Body of pancreas (tissue), 4 donors: ENCODE results near the gene GRID2IP. TPM values are rescaled to one million over a fixed set of nuclear protein-coding genes. Genes with fewer than 3 reads are reported as not detected.
"Not testable (repeated sequence)": the region's sequence is repeated elsewhere in the genome, so short reads cannot be mapped to it uniquely, and the experiment has no call there.

ENCODE experiments used
- ATAC-seq: fragments of 150-250 bp; one replicate; pipeline ENCODE4 v1.9.1; 2016
- DNase-seq, 4 donors: peaks; one replicate each; pipeline ENCODE4 v3.0.0-alpha.2; 2019
- H3K27ac ChIP-seq, 4 donors: fragments of 200-600 bp; sonication (generic); 1 replicate in 3 of 4; 2 replicates in 1 of 4; pipeline versions ENCODE4 v1.5.1 to v1.6.1; 2016 to 2019; ENCODE audit warnings: mild to moderate bottlenecking in 1 of 4, mixed read lengths in 1 of 4, moderate library complexity in 1 of 4
- H3K27me3 ChIP-seq, 2 donors: fragments of 200-600 bp; sonication (generic); one replicate each; pipeline ENCODE4 v1.6.0; 2016; ENCODE audit warnings: mild to moderate bottlenecking in 1 of 2
- H3K36me3 ChIP-seq, 2 donors: fragments of 200-600 bp; sonication (generic); replicated peaks in 1 of 2; 2 replicates each; pipeline ENCODE4 v1.5.1; 2016; ENCODE audit warnings: low read depth in 2 of 2; ENCODE audit not compliant: insufficient read depth in 1 of 2
- H3K4me1 ChIP-seq: fragments of 200-600 bp; sonication (generic); one replicate; pipeline ENCODE4 v1.6.0; 2016
- H3K4me3 ChIP-seq, 2 donors: fragments of 200-600 bp; sonication (generic); 1 replicate in 1 of 2; 2 replicates in 1 of 2; pipeline ENCODE4 v1.5.1; 2016 to 2019
- H3K9me3 ChIP-seq, 3 donors: fragments of 200-600 bp; sonication (generic); 1 replicate in 2 of 3; 2 replicates in 1 of 3; pipeline ENCODE4 v1.5.1; 2016
- CTCF ChIP-seq, 7 experiments: fragments of 450-650 bp in 4 of 7; fragments of 200-600 bp in 3 of 7; sonication (generic) in 3 of 7; IDR thresholded peaks; one replicate each; pipeline ENCODE4 v1.5.1; 2016 to 2019; ENCODE audit warnings: antibody characterized with exemption in 7 of 7
- POLR2A ChIP-seq, 3 donors: fragments of 450-650 bp; IDR thresholded peaks; one replicate each; pipeline ENCODE4 v1.6.1; 2016; ENCODE audit warnings: antibody characterized with exemption in 3 of 3, mild to moderate bottlenecking in 2 of 3
- WGBS, 2 donors: methylation state at CpG; one replicate each; pipeline ENCODE4 v1.1.5; 2017; 5-methylcytosine and 5-hydroxymethylcytosine counted together
- intact Hi-C: fragments of 100-400 bp; cut with DNase I; formaldehyde crosslinking; loops from one replicate; pipeline ENCODE4 v1.15.1; 2023
- total RNA-seq, 2 donors: library from RNA; depleted of rRNA; stranded (reverse); fragments of >200 nt; gene quantifications; one replicate each; pipeline ENCODE4 v1.1.0, GENCODE V29; 2016

GRID2IP gene
- total RNA-seq, 2 donors from 2014 or later = 1.0 to 1.6 TPM

- WGBS, 2 donors = 68 to 77% methylated on average over 3 of the region's 3 CpGs
- intact Hi-C loops = no loop called here
- no peaks in the 10 kb centered on the region for H3K9me3 ChIP-seq
- H3K36me3 ChIP-seq = peaks cover 0 to 9% of the 10 kb centered on the region in 2 donors
- H3K27me3 ChIP-seq = no peaks in the 10 kb centered on the region
- DNase-seq (no peak), ATAC-seq (no peak)
- peaks cover 61% of the 10 kb centered on the region for H3K4me1 ChIP-seq
- H3K4me3 ChIP-seq = no peak overlapping the region
- TF ChIP-seq POLR2A (IDR thresholded peaks at IDR 0.05) (no peak), CTCF (IDR thresholded peaks at IDR 0.05) (no peak)
- H3K27ac ChIP-seq = no peak overlapping the region
These were observed 75.7 kb downstream of the GRID2IP start for GRCh38 chr7:6475433-6476186.

- H3K36me3 ChIP-seq = peaks cover 9 to 43% of the 10 kb centered on the region in 2 donors
- ATAC-seq = no peak
- WGBS, 2 donors = 94 to 95% methylated on average over 8 of the region's 8 CpGs
These were observed 85.4 kb downstream of the GRID2IP start for GRCh38 chr7:6465862-6466261.

DNA sequence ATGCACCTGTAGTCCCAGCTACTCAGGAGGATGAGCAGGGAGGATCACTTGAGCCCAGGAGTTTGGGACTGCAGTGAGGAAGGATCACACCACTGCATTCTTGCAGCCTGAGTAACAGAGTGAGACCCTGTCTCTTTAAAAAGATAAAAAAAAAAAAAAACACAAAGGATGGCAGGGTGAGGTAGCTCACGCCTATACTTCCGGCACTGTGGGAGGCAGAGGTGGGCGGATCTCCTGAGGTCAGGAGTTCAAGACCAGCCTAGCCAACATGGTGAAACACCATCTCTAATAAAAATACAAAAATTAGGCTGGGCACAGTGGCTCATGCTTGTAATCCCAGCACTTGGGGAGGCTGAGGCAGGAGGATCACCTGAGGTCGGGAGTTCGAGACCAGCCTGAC, 87.7 kb downstream of the GRID2IP start:
- H3K27me3 ChIP-seq, DNase-seq, H3K9me3 ChIP-seq, H3K4me3 ChIP-seq, H3K27ac ChIP-seq, intact Hi-C loops, ATAC-seq: not testable (repeated sequence)
- H3K4me1 ChIP-seq = peaks cover 16% of the 10 kb centered on the region
- 73 to 85% methylated on average over 5 of the region's 5 CpGs for WGBS, 2 donors
- peaks cover 0 to 31% of the 10 kb centered on the region in 2 donors for H3K36me3 ChIP-seq

More at GRCh38 chr7:6465862-6466261, 85.4 kb downstream of the GRID2IP start:
- TF ChIP-seq POLR2A (IDR thresholded peaks at IDR 0.05) = no peak
- no peak for TF ChIP-seq CTCF (IDR thresholded peaks at IDR 0.05)
- Histone ChIP-seq H3K9me3 (no peaks in the 10 kb centered on the region), H3K27ac (no peak overlapping the region), H3K27me3 (no peaks in the 10 kb centered on the region), H3K4me1 (peaks cover 5% of the 10 kb centered on the region), H3K4me3 (no peak overlapping the region)
- DNase-seq = no peak
- intact Hi-C loops = no loop called here

- 87 to 90% methylated on average over 4 of the region's 4 CpGs for WGBS, 2 donors
- no peak for TF ChIP-seq POLR2A (IDR thresholded peaks at IDR 0.05)
- intact Hi-C loops = no loop called here
- H3K4me3 ChIP-seq = no peak overlapping the region
- H3K27ac ChIP-seq = no peak overlapping the region
- no peaks in the 10 kb centered on the region for H3K27me3 ChIP-seq
- ATAC-seq (no peak), DNase-seq (no peak)
- peaks cover 0 to 28% of the 10 kb centered on the region in 2 donors for H3K36me3 ChIP-seq
- peaks cover 16% of the 10 kb centered on the region for H3K4me1 ChIP-seq
- H3K9me3 ChIP-seq = no peaks in the 10 kb centered on the region
These were observed 89.2 kb downstream of the GRID2IP start for GRCh38 chr7:6461946-6462550.

- DNase-seq = no peak
- WGBS, 2 donors = 83 to 90% methylated on average over 11 of the region's 11 CpGs
- Histone ChIP-seq H3K4me3 (no peak overlapping the region), H3K9me3 (no peaks in the 10 kb centered on the region), H3K27me3 (no peaks in the 10 kb centered on the region), H3K4me1 (peaks cover 16% of the 10 kb centered on the region), H3K27ac (peak overlapping the region in 1 of 4 donors; percentile 54), H3K36me3 (peaks cover 0 to 20% of the 10 kb centered on the region in 2 donors)
- ATAC-seq = no peak
- intact Hi-C loops = no loop called here
- no peak for TF ChIP-seq POLR2A (IDR thresholded peaks at IDR 0.05)
- TF ChIP-seq CTCF (IDR thresholded peaks at IDR 0.05) = no peak
These were observed 90.2 kb downstream of the GRID2IP start for GRCh38 chr7:6460990-6461584.
